HG02798 (cell line): Measurements from ENCODE around the gene FTHL17.

Experiments used
- ATAC-seq: cut with Tn5 transposase; IDR thresholded peaks from one replicate; pipeline ENCODE4 v1.9.1; 2021; ENCODE audit warnings: mild to moderate bottlenecking; ENCODE audit not compliant: unreplicated experiment, poor library complexity

The FTHL17 gene

DNA sequence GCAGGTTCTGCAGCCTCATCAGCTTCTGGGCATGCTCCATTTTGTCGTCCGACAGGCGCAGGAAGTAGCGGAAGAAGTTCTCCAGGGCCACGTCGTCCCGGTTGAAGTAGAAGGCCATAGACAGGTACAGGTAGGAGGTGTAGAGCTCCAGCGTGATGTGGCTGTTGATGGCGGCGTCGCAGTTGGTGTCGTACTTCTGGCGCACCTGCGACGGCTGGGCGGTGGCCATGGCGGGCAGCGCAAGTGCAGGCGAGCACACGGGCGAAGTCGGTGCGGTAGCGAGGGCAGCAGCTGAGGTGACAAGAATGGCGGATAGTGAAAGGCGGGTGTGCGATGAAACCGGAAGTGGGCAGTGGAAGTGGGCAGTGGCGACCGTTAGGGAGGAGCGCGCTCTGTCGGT lies at the start of gene FTHL17:
Gene FTHL17, minus strand, starts transcription at position 317 of the 400 bp plus-strand sequence. Its CDS starts 88 bp downstream, at position 229.
- no peak for ATAC-seq

DNA sequence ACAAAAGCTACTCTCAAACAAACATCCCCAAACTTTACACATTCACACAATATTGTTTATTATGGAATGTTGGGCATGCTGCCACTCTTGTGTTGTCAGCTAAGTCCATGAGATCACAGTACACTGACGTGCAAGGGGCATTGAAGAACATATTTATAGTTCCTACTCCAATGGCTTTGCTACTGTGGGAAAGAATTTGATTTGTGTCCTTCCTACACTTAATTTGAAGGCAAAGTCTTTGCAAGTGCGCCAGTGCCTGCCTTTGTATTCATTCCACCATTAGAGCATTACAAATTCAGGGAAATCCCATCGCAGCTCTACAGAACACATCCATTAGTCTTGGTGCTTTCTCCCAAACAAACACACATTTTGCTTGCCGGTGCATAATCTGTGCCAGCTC lies 45.4 kb upstream of the FTHL17 start:
- no peak for ATAC-seq

DNA sequence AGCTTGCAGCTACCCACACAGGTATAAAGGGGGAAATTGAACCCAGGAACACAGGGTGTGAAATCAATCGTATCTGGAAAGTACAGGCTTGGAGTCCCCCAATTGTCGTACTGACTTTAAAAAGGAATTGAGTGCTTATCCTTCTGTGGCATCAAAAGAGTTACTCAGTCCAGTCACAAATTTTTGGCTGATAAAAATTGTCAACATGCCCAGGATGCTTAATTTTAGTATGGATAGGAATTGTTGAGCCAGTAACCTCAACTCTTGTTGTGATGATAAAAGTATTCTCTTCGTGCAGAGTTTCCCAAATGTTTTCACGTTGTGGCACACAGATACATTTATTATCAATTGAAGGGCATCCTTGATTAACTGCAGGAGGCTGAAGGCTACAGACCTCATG lies 43.6 kb upstream of the FTHL17 start:
- no peak for ATAC-seq

DNA sequence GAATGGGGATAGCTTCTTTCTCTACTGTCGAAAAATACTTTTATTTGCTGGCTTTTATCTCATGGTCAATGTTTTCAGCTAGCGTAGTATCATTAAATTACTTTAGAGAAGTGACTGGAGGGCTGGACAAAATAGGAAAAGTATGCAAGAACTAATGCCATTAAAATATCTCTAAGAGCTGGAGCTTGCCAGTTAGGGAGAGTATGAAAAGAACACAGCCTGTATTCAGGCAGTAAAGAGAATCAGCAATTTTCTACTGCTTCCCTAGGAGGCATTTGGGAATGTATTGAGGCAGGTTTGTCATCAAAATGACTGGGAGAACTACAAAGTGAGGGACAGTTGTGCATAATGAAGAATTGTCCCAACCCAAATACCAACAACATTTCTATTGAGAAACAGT lies 43.0 kb upstream of the FTHL17 start:
- no peak for ATAC-seq

- ATAC-seq: no peak
These were observed 40.6 kb upstream of the FTHL17 start for GRCh38 chrX:31112226-31112999.

- no peak for ATAC-seq
These were observed 38.8 kb upstream of the FTHL17 start for GRCh38 chrX:31110657-31111056.

DNA sequence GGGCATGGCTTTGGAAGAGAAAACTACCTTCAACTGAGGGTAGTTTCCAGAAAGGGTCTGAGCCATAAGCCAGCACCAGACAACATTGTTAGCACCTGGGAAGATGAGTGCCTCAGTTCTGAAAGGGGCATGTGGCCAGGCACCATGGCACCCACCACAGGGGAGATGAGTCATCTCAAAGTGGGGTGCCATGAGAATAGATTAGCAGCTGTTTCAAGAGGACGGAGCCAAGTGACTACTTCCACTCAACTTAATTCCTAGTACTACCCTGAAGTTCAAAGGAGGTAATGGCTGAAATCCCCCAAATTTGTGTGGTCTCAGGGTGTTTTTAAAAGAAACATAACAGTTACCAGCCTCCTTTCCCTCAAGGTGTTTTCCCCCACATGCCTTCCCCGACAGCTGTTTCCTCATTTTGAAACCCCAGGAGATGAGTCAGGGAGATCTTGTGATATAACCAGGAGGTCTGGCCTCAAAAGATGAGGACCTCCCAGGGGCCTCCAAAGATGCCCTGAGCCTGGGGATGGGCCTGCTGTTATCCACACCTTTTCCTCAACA lies 27.8 kb upstream of the FTHL17 start:
- peak; percentile 89 for ATAC-seq

- ATAC-seq: no peak
These were observed 26.2 kb upstream of the FTHL17 start for GRCh38 chrX:31098079-31098478.

GRCh38 chrX:31093639-31093975 lies 21.8 kb upstream of the FTHL17 start:
- ATAC-seq: peak; percentile 50

DNA sequence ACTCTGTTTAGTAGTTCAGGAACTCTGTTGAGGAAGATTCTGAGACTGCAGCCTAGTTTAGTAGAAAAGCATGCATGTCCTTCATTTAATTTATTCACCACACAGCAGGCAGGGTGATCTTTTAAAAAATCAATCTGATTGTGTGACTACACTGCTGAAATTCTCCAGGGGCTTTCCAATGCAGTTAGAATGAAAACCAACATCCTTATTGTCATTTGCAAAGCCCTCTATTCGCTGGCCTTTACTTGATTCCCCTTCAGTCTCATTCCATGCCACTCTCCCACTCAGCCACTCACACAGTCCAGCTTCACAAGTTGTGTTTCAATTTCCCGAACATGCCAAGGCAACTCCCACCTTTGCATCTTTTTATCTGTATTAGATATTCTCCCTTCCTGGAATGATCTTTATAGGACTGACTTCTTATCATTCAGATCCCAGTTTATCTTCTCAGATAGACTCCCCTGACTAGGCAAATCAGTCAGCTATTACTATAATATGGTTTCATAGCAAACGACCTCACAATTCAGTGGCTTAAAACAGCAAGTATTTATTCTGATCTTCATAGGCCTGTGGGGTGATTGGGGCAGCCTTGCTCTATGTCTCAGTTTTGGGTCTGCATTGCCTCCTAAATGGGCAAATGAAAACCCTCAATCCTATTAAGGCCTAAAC lies 21.3 kb upstream of the FTHL17 start:
- ATAC-seq: peak; percentile 76

DNA sequence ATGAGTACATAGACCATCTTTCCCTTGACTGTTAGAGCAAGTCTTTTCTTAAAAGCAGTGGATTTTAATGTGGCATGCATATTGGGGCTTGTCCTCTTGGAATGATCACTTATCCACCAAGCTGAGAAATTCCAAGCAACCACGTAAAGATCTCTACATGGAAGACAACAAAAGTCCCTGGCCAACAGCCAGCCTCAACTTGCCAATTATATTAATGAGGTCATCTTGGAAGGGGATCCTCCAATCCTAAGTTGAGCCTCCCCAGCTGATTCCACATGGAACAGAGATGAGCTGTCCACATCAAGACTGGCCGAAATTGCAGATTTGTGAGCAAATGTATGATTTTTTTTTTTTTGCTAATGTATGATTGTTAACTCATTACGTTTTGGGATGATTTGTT lies 20.6 kb upstream of the FTHL17 start:
- ATAC-seq: peak; percentile 4

DNA sequence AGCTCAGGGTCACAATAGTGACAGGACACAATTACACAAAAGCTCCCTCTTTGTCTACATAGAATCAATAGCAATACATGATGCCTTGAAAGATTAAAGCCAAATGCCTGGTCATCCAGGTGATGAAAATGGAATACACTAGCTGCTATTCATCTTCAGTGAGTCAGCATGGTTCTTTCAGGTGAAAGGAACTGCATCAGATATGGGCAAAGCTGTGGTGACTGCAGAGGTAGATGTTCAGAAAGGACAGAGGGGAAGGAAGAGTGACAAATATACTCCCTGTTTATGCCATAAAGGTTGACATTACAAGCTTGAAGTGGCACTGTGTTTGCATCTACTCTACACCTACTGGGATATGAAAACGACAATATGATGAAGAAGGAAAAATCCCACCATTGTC lies 20.0 kb upstream of the FTHL17 start:
- ATAC-seq: no peak

- ATAC-seq: no peak
These were observed 2.7 kb upstream of the FTHL17 start for GRCh38 chrX:31074522-31074921.

DNA sequence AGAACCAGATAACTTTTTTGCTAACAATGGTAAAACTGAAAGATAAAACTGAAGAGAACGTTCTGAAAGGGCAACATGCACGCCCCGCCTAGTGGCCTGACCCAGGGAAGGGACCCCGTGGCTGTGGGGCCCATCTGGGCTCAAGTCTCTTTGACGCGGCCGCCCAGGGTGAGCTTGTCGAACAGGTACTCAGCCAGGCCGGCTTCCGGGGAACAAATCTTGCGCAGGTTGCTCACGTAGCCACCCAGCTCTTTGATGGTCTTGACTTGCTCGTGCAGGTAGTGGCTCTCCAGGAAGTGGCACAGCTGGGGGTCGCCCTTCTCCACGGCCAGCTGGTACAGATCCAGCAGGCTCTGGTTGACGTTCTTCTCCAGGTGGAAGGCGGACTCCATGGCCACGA lies 579 bp downstream of the FTHL17 start:
- ATAC-seq: no peak

- peak; percentile 82 for ATAC-seq
These were observed 1.8 kb downstream of the FTHL17 start for GRCh38 chrX:31070057-31070468.

GRCh38 chrX:31063114-31063513 lies 8.7 kb downstream of the FTHL17 start:
- ATAC-seq: no peak

DNA sequence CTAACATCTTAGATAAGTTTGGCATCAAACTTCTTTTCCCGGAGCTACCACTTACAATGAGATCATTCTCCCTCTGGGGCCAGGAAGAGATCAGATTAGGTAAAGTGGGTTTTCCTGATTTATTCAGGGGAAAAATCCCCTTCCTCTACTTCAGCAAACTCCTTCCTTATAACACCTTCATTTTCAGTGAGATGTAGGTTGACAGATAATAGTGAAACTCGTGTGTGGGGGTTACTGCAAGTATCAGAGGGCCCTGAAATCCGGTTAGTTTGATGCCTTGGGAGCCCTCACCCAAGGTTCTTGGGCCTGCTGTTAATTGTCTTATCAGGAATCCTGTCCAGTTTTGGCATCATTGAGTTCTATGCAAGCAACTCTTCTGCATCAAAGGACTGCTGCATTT lies 10.8 kb downstream of the FTHL17 start:
- peak; percentile 79 for ATAC-seq

GRCh38 chrX:31060016-31060415 lies 11.8 kb downstream of the FTHL17 start:
- no peak for ATAC-seq

DNA sequence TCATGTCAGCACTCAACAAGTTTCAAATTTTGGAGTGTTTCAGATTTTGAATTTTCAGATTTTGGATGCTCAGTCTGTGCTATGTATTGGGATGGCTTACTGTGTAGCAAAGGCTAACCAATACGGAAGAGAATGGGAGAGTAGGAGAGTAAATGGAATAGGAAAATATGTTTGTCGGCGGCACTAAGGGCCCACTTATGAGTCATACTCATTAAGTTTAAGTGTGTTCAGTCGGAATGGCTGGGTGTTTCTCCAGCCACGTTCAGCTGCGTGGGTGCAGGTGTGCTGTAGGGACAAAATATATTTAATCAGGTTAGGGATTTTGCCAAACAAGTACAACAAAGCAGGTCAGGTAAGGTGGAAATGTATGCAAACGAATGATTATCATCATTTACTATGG lies 13.6 kb downstream of the FTHL17 start:
- no peak for ATAC-seq

DNA sequence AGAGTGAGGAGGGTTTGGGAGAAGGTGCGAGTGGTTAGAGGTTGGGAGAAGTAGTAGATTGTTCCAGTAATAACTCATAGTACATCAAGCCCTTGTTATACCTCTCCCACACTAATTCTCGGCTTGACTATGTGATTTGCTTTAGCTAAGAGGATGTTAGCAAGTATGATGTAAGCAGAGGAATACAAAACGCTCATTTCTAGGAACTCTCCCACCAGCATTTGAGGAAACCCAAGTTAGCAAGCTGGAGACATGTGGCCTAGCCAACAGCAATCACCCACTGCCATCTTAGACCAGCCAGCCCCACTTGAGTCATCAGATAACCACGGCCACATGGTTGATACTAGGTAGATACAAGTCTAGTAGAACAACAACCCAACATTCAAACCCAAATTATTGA lies 14.2 kb downstream of the FTHL17 start:
- no peak for ATAC-seq

- no peak for ATAC-seq
These were observed 14.6 kb downstream of the FTHL17 start for GRCh38 chrX:31057291-31057690.

- no peak for ATAC-seq
These were observed 18.2 kb downstream of the FTHL17 start for GRCh38 chrX:31053621-31054020.
